H1 (cell line): ENCODE data around the gene COQ2. TPM values are rescaled to one million over a fixed set of nuclear protein-coding genes. Genes with fewer than 3 reads are reported as not detected.

Source experiments
- CTCF ChIA-PET: fragments of 300-600 bp; sonication (Branson Sonifier 250); formaldehyde crosslinking; loops from one replicate; lab custom pipeline; 2021; ENCODE audit not compliant: partially characterized antibody; lab: Charles Lee
- POLR2A ChIA-PET: fragments of 300-600 bp; sonication (Branson Sonifier 250); formaldehyde crosslinking; loops from one replicate; lab custom pipeline; 2021; ENCODE audit warnings: inconsistent platforms; ENCODE audit not compliant: partially characterized antibody; lab: Charles Lee
- DNase-seq, 2 experiments: peaks; one replicate each; pipeline versions ENCODE4 v3.0.0 to v3.0.0-alpha.2; 2010 to 2022; ENCODE audit warnings: low spot score in 2 of 2, low read depth in 1 of 2, mixed read lengths in 1 of 2
- FAIRE-seq: peaks from 2 replicates; lab custom pipeline; 2011; peaks lifted over from hg19 to GRCh38; lab: Jason Lieb, UNC
- H2AFZ ChIP-seq: 2 replicates; pipeline ENCODE4 v1.8.1; 2012; ENCODE audit warnings: low read length, inconsistent platforms
- H2AK5ac ChIP-seq: 2 replicates; pipeline ENCODE4 v1.6.1; 2013; ENCODE audit warnings: low read depth, low read length
- H2BK120ac ChIP-seq: replicated peaks from 2 replicates; pipeline ENCODE3; 2013; ENCODE audit warnings: low read depth, low read length, inconsistent platforms
- H2BK12ac ChIP-seq: 2 replicates; pipeline ENCODE4 v1.6.1; 2013; ENCODE audit warnings: low read depth, low read length
- H2BK15ac ChIP-seq: 2 replicates; pipeline ENCODE4 v1.6.1; 2013; ENCODE audit warnings: low read length
- H2BK20ac ChIP-seq: 2 replicates; pipeline ENCODE4 v1.6.1; 2013; ENCODE audit warnings: low read length
- H2BK5ac ChIP-seq: 2 replicates; pipeline ENCODE4 v1.6.1; 2013; ENCODE audit warnings: low read depth, low read length
- H3K14ac ChIP-seq: 2 replicates; pipeline ENCODE4 v1.6.1; 2013; ENCODE audit warnings: inconsistent platforms; ENCODE audit not compliant: insufficient read length
- H3K18ac ChIP-seq: 2 replicates; pipeline ENCODE4 v1.6.1; 2013; ENCODE audit warnings: low read length; ENCODE audit errors: extremely low read depth
- H3K23ac ChIP-seq: 2 replicates; pipeline ENCODE4 v1.6.1; 2013; ENCODE audit warnings: inconsistent platforms; ENCODE audit not compliant: insufficient read length
- H3K23me2 ChIP-seq: 2 replicates; pipeline ENCODE4 v1.6.1; 2013; ENCODE audit warnings: low read depth, low read length
- H3K27ac ChIP-seq: 2 replicates; pipeline ENCODE4 v1.6.1; 2011; ENCODE audit warnings: low read depth, low read length, inconsistent platforms
- H3K27me3 ChIP-seq, 4 experiments: replicated peaks in 1 of 4; 1 replicate in 1 of 4; 2 replicates in 3 of 4; pipeline versions ENCODE4 v1.6.1 to v1.8.1; 2011 to 2013; ENCODE audit warnings: low read length in 3 of 4, mild to moderate bottlenecking in 3 of 4, inconsistent platforms in 2 of 4, mixed read lengths in 2 of 4, moderate library complexity in 1 of 4; ENCODE audit not compliant: control insufficient read depth in 3 of 4, insufficient read depth in 3 of 4; ENCODE audit errors: extremely low read depth in 1 of 4
- H3K36me3 ChIP-seq, 4 experiments: 2 replicates each; pipeline versions ENCODE4 v1.6.1 to v1.8.1; 2011 to 2013; ENCODE audit warnings: mild to moderate bottlenecking in 4 of 4, low read length in 3 of 4, moderate library complexity in 2 of 4, control low read depth in 1 of 4, inconsistent platforms in 1 of 4; ENCODE audit not compliant: insufficient read depth in 4 of 4, control insufficient read depth in 2 of 4
- H3K4ac ChIP-seq: replicated peaks from 2 replicates; pipeline ENCODE3; 2013; ENCODE audit warnings: low read length, low read depth, mixed read lengths, inconsistent platforms; ENCODE audit not compliant: insufficient read length
- H3K4me1 ChIP-seq, 4 experiments: replicated peaks in 1 of 4; 1 replicate in 1 of 4; 2 replicates in 3 of 4; pipeline versions ENCODE4 v1.6.1 to v1.8.1; 2011 to 2013; ENCODE audit warnings: low read length in 3 of 4, inconsistent platforms in 2 of 4, mixed read lengths in 1 of 4; ENCODE audit not compliant: insufficient read depth in 4 of 4, control insufficient read depth in 3 of 4
- H3K4me2 ChIP-seq, 2 experiments: 2 replicates each; pipeline versions ENCODE4 v1.6.1 to v1.8.1; 2011 to 2013; ENCODE audit warnings: low read depth in 2 of 2, low read length in 2 of 2, control low read depth in 1 of 2, inconsistent platforms in 1 of 2, mild to moderate bottlenecking in 1 of 2; ENCODE audit not compliant: insufficient read depth in 1 of 2
- H3K4me3 ChIP-seq, 4 experiments: fragments of 200-600, 300-600 bp in 1 of 4; sonication (generic), shearing (Covaris generic), sonication (Bioruptor Twin) in 1 of 4; 2 replicates each; pipeline versions ENCODE4 v1.5.1 to v1.8.1; 2011 to 2016; ENCODE audit warnings: low read length in 4 of 4, low read depth in 3 of 4, control low read depth in 2 of 4, inconsistent platforms in 2 of 4, mild to moderate bottlenecking in 2 of 4, mixed read lengths in 1 of 4, moderate library complexity in 1 of 4; ENCODE audit not compliant: insufficient read depth in 2 of 4; ENCODE audit errors: extremely low read depth in 1 of 4
- H3K56ac ChIP-seq: replicated peaks from 2 replicates; pipeline ENCODE3; 2013; ENCODE audit warnings: low read depth, mild to moderate bottlenecking, mixed read lengths, low read length, inconsistent platforms; ENCODE audit not compliant: insufficient read length
- H3K79me1 ChIP-seq: 2 replicates; pipeline ENCODE4 v1.6.1; 2013; ENCODE audit warnings: low read depth, low read length, control low read depth
- H3K79me2 ChIP-seq, 2 experiments: 2 replicates each; pipeline versions ENCODE4 v1.6.1 to v1.8.1; 2012 to 2013; ENCODE audit warnings: low read length in 2 of 2, mild to moderate bottlenecking in 2 of 2, inconsistent platforms in 1 of 2; ENCODE audit not compliant: insufficient read depth in 2 of 2, control insufficient read depth in 1 of 2
- H3K9ac ChIP-seq, 4 experiments: replicated peaks in 1 of 4; 1 replicate in 1 of 4; 2 replicates in 3 of 4; pipeline versions ENCODE4 v1.6.1 to v1.8.1; 2011 to 2013; ENCODE audit warnings: low read depth in 3 of 4, low read length in 3 of 4, control low read depth in 2 of 4, mild to moderate bottlenecking in 2 of 4, moderate library complexity in 2 of 4, inconsistent platforms in 1 of 4; ENCODE audit errors: extremely low read depth in 1 of 4
- H3K9me3 ChIP-seq, 2 experiments: 2 replicates each; pipeline versions ENCODE4 v1.6.1 to v1.8.1; 2012 to 2013; ENCODE audit warnings: mild to moderate bottlenecking in 2 of 2, moderate library complexity in 2 of 2, control low read depth in 1 of 2, inconsistent platforms in 1 of 2, low read depth in 1 of 2, low read length in 1 of 2, mixed read lengths in 1 of 2; ENCODE audit not compliant: insufficient read depth in 2 of 2
- H4K20me1 ChIP-seq, 2 experiments: replicated peaks in 1 of 2; 2 replicates each; pipeline versions ENCODE3 to v1.8.1; 2011 to 2013; ENCODE audit warnings: inconsistent platforms in 2 of 2, low read length in 2 of 2, mild to moderate bottlenecking in 1 of 2; ENCODE audit not compliant: insufficient read depth in 2 of 2, control insufficient read depth in 1 of 2
- H4K5ac ChIP-seq: 2 replicates; pipeline ENCODE4 v1.6.1; 2013; ENCODE audit warnings: low read length, low read depth, mixed read lengths, inconsistent platforms; ENCODE audit not compliant: insufficient read length
- H4K8ac ChIP-seq: 2 replicates; pipeline ENCODE4 v1.8.0; 2013; ENCODE audit warnings: mild to moderate bottlenecking, moderate library complexity, low read length, inconsistent platforms; ENCODE audit not compliant: insufficient read depth; ENCODE audit errors: extremely low read depth
- H4K91ac ChIP-seq: replicated peaks from 2 replicates; pipeline ENCODE3; 2013; ENCODE audit warnings: low read length, mixed read lengths, inconsistent platforms; ENCODE audit not compliant: insufficient read length
- RBBP5 ChIP-seq: IDR thresholded peaks from 2 replicates; pipeline ENCODE4 v1.7.1; 2012; ENCODE audit warnings: low read depth, mild to moderate bottlenecking, inconsistent platforms, low read length, moderate library complexity, borderline replicate concordance
- RXRA ChIP-seq: IDR thresholded peaks from 2 replicates; pipeline ENCODE4 v1.6.1; 2011; ENCODE audit warnings: low read depth, mild to moderate bottlenecking, low read length, moderate library complexity; ENCODE audit not compliant: insufficient read depth
- SP1 ChIP-seq: IDR thresholded peaks from 2 replicates; pipeline ENCODE4 v1.6.1; 2011; ENCODE audit warnings: low read depth, low read length
- SP4 ChIP-seq: IDR thresholded peaks from 2 replicates; pipeline ENCODE4 v1.6.1; 2012; ENCODE audit warnings: low read length, inconsistent platforms
- YY1 ChIP-seq: IDR thresholded peaks from 2 replicates; pipeline ENCODE4 v1.6.1; 2011; ENCODE audit warnings: low read depth, mild to moderate bottlenecking, low read length
- ZNF274 ChIP-seq: IDR thresholded peaks from 2 replicates; pipeline ENCODE4 v1.7.0; 2012; ENCODE audit warnings: low read length, borderline replicate concordance; ENCODE audit errors: extremely low read depth
- WGBS, 2 experiments: shearing (Covaris generic) in 1 of 2; methylation state at CpG; one replicate each; pipeline versions ENCODE4 v1.1.6 to v1.1.7; 2013 to 2015; ENCODE audit warnings: low lambda C conversion rate in 2 of 2, mixed read lengths in 2 of 2, inconsistent platforms in 1 of 2, low coverage in 1 of 2, missing lambda C conversion rate in 1 of 2; ENCODE audit not compliant: insufficient replicate concordance in 2 of 2, insufficient coverage in 1 of 2, insufficient read length in 1 of 2; ENCODE audit errors: extremely low coverage in 1 of 2, missing lambda C conversion rate in 1 of 2; 5-methylcytosine and 5-hydroxymethylcytosine counted together
- polyA plus RNA-seq, 7 experiments: library from polyadenylated mRNA; depleted of rRNA in 3 of 7; stranded (reverse) in 5 of 7; unstranded in 2 of 7; fragments of >200 nt in 5 of 7; fragments of 200-250 nt in 2 of 7; gene quantifications; 1 replicate in 5 of 7; 2 replicates in 1 of 7; 4 replicates in 1 of 7; pipeline versions ENCODE4 v1.2.1 to v1.2.3, GENCODE V29; 2011 to 2013; ENCODE audit warnings: missing spikeins in 2 of 7, mixed read lengths in 2 of 7
- total RNA-seq: library from RNA; stranded (reverse); fragmentation: NEBNext Ultra II Directional; extraction: Animal tissue kit (Norgen Biotek cat#: 25700); gene quantifications from 2 replicates; pipeline ENCODE4 v1.2.1, GENCODE V29; 2021

COQ2 gene
- total and polyA plus RNA-seq, 2 of the 8 experiments (the other 6 are each of a cell fraction or from before 2014, with no cell fraction given): 21.5 to 22.9 TPM

DNA sequence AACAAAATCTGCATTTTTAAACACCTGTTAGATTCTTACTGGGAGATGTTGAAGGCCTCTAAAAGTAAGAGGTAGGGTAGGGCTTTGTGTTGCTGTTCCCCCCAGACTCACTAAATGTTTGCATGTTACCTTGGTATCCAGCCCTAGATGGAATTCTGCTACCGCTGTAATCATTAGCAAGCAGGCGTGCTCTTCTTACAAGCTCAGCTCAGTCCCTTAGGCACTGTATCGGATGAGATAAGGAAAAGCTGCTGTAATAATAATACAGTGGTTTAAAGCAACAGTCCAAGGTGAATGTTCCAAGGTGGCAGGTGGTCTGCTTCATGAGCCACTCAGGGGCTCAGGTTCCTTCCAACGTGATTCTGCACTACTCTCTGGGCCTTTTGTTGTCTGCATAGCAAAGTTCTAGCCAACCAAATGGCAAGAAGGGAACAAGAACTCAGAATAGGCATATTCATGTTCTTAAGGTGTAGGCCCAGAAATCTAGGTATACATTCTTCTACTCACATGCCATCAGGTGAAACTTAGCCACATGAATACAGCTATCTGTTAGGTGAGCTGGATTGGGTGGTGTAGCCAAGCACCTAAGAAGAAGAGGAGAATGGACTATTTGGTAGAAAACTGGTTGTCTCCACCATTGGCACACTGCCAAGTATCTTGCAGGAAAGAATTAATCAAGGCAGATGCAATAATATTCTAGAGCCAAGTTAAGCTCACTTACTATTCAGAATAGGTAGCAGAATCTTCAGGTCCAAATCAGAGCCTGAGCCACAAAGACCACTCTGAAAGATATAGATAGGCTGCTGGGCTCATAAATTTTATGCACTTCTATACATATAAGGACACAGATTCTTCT, 46.0 kb downstream of the COQ2 start:
- POLR2A ChIA-PET: no interaction called here
- Histone ChIP-seq H3K9ac (no peak overlapping the region; a peak in 1 of 7 replicates), H3K4me1 (no peaks in the 10 kb centered on the region), H4K5ac (no peak overlapping the region), H3K23ac (no peak overlapping the region), H4K20me1 (no peaks in the 10 kb centered on the region), H2AFZ (no peak overlapping the region), H2BK15ac (no peak overlapping the region), H3K27me3 (no peaks in the 10 kb centered on the region), H3K79me2 (no peaks in the 10 kb centered on the region), H3K14ac (no peak overlapping the region), H3K4me2 (no peak overlapping the region), H2AK5ac (no peak overlapping the region), H3K18ac (no peak overlapping the region), H2BK20ac (no peak overlapping the region), H3K4ac (no peak overlapping the region), H3K27ac (no peak overlapping the region), H3K56ac (no peak overlapping the region), H4K91ac (no peak overlapping the region), H3K36me3 (no peaks in the 10 kb centered on the region), H3K4me3 (no peak overlapping the region), H2BK5ac (no peak overlapping the region), H3K9me3 (no peaks in the 10 kb centered on the region), H2BK120ac (no peak overlapping the region), H2BK12ac (no peak overlapping the region), H3K79me1 (no peaks in the 10 kb centered on the region), H4K8ac (no peak overlapping the region), H3K23me2 (no peaks in the 10 kb centered on the region)
- TF ChIP-seq RXRA (no peak), SP4 (no peak), RBBP5 (no peak), YY1 (no peak), SP1 (no peak), ZNF274 (no peak)
- FAIRE-seq: no peak
- no peak for DNase-seq
- 89% methylated on average over 4 of the region's 4 CpGs; no CpG with 5 or more reads in 1 of the 2 experiments for WGBS, 2 experiments
- CTCF ChIA-PET: interaction anchor here (0.6 to 2.5 kb wide), 9 partner anchors 14 to 167 kb away, joined by 3 to 23 read pairs (median 5); no protein-coding TSS in a partner anchor
